GM19193 (cell line): Measurements from ENCODE around the gene EVX2.

ENCODE experiments used
- POLR2A ChIP-seq: IDR thresholded peaks from 4 replicates; pipeline ENCODE4 v1.6.1; 2011; ENCODE audit not compliant: insufficient read depth, insufficient read length; ENCODE audit errors: extremely low read depth

EVX2 gene

DNA sequence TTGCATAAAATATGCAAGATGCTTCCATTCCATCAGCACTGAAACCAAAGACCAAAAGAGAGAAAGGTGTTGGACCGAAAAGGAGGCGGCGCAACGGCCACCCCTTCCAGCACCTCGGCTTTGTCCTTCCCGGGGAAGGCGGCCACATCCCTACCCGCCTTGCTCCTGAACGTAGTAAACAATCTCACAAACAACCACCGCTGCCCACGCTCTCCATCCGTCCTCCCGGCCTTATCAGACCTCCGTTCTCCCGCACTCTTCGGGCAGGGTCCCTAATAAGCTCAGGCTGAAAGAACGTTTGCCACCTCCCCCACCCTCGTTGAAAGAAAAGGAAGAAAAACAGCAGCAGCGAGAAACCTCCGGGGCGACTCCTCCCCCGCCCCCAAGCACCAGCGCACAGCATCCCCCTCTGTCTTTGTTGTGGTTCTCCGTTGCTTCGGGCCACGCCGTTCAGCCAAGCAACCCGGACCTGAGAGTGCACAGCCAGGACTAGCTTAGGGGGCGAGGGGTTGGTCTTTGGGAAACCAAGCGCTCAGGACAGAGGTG, 4.4 kb downstream of the EVX2 start:
- no peak for TF ChIP-seq POLR2A

- TF ChIP-seq POLR2A, result no peak
Measured at GRCh38 chr2:176078541-176079284, 5.0 kb downstream of the EVX2 start.

GRCh38 chr2:176076796-176077195, 7.0 kb downstream of the EVX2 start:
- no peak for TF ChIP-seq POLR2A

DNA sequence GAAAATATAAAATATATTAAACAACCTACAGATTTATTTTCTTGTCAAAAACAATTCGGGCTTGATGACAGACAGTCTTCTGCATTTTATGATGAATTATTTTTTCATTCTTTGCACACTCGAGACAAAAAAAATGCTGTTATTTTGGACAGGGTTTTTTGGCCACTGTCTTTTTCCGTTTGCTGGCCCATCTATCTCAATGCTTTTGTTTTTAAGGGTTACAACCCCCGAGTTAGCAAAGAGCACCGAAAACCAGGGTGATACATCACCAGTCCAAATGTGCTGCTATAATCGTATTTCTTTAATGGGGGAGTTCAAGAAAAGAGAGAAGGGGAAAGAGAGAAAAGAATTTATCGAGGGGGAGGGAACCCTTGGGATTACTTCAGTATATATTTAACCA, 7.7 kb downstream of the EVX2 start:
- TF ChIP-seq POLR2A, result no peak

DNA sequence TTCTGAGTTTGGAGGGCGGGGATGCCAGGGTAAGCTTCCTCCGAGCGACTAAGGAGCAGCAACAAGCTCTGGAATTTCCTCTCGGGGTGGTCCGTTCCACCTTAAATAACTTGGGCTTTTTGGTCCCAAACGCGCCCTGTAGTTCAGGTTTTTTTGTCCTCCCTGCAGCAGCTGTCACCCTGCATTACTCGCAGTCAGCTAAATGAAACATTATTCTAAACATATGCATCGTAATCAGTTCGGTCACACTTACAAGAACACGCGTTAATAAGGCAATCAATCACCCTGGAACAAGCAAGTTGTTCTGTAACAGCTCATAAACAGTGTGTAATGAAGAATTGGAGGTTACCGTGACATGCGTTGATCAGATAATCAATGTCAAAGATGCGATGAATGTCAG, 8.3 kb downstream of the EVX2 start:
- TF ChIP-seq POLR2A, result no peak

- TF ChIP-seq POLR2A, result no peak
Measured at GRCh38 chr2:176074919-176075425, 8.8 kb downstream of the EVX2 start.

DNA sequence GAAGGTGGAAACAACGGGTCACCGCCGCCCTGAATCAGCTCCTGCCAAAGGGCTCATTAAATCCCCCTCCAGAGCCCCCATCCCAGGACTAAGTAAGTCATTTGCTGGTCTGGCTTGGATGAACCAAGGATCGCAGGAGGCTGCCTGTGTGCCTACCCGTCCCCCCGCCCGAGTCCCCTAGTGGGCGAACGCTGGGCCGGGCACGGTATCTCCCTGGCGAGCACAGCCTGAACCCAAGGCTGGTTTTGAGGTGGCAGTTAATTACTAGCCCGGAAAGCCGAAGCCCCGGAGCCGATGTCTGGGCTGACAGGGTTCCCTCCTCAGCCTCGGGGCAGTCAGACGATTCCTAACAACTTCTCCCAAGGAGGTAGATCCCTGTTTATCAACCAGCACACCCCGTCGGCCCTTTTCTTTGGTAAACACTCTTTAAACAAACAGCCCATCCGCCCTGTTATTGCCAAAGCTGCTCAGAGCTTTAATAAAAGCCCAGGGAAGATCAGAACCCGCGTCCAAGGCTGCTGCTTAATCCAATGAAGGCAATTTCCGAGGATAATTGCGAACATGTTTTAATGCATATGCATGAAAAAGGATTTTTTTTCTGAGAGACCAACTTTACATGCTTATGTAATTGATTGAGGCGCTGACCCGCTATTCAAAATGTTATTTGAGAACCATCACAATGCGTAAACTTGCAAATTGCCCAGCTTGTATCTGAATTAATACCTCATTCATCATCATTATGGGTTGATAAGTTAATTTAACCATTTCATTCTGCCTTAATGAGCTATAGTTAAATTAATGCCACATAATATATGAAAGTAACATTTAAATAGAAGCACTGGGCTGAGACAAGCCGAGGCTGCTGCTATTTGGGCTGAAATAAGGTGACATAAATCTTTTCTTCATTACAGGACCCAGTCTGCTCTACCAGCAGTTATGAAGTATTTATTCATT, 10.5 kb downstream of the EVX2 start:
- no peak for TF ChIP-seq POLR2A

DNA sequence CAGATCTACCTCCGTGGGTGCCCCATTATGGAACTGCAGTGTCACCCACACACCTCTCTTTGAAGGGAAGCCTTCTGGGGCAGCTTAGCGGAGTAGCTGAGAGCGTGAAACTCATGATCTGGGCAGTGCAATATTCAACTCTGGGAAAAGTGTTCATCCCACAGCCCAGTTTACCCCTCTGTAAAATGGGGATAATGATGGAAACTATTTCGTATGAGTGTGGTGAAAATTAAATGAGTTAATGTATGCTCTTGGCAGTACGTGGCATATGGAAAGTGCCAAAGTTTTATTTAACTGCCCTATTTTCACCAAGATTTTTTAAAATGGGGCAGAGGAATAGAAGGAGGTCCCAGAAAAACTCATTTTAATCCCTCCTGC, 11.5 kb downstream of the EVX2 start:
- no peak for TF ChIP-seq POLR2A

DNA sequence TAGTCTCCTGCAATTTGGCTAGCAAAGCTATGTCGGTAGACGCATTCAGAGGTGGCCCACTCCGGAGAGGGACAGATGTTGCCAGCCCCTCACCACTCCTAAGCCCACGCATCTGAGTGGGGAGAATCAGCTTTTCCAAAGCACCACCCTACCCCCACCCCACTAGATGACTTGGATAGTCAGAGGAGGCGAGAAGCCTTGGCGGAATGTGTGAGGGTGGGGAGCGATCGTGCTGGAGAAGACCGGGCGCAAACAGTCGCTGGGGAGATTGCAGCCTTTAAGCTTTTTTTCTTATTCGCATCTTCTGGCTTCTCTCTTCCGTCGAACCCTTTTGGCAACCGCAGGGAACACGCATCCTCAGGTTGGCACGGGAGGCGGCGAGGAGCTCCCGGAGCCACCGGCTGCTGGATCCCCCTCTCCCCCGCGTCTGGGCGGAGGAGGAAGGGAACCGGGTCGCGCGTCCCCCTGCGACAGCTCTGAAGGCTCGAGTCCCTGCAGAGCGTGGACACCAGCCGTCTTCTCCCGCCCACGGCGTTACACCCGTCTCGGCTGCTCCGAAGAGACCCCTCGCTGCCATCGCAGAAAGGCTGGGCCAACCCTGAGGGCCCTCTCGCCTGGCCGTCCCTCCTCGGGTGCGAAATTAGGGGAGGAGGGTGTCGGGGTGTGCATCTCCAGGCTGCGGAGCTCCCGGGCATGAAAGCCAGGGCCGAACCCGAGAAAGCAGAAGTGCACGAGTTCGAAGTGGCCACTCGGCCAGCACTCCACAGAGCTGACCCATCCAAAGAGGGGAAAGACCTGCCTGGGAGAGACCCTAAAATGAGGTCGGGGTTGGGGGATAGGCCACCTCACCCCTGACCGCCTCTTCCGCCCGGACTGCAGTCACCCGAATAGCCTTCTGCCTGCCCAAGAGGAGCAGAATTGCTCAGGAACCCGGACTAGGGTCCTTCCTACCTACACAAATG, 12.2 kb downstream of the EVX2 start:
- no peak for TF ChIP-seq POLR2A

DNA sequence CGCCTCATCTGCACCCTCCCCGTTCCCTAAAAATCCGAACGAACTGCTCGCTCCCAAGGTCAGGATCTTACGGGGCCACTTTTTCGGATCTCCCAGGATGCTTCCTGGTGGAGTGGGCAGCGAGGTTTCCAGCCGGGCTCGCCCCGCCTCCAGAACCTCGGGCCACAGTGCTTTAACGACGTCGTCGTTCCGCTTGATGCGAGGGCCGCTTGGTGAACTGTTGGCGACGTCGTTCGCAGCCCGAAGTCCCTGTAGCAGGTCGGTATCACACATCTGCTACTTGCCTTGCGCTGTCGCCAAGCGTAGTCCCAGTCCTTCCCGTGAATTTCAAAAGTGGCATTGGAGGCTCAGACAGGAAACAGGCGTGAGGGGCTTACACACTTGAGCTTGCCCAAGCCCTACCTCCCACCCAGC, 15.3 kb downstream of the EVX2 start:
- no peak for TF ChIP-seq POLR2A

- no peak for TF ChIP-seq POLR2A
Measured at GRCh38 chr2:176067589-176068418, 16.0 kb downstream of the EVX2 start.

DNA sequence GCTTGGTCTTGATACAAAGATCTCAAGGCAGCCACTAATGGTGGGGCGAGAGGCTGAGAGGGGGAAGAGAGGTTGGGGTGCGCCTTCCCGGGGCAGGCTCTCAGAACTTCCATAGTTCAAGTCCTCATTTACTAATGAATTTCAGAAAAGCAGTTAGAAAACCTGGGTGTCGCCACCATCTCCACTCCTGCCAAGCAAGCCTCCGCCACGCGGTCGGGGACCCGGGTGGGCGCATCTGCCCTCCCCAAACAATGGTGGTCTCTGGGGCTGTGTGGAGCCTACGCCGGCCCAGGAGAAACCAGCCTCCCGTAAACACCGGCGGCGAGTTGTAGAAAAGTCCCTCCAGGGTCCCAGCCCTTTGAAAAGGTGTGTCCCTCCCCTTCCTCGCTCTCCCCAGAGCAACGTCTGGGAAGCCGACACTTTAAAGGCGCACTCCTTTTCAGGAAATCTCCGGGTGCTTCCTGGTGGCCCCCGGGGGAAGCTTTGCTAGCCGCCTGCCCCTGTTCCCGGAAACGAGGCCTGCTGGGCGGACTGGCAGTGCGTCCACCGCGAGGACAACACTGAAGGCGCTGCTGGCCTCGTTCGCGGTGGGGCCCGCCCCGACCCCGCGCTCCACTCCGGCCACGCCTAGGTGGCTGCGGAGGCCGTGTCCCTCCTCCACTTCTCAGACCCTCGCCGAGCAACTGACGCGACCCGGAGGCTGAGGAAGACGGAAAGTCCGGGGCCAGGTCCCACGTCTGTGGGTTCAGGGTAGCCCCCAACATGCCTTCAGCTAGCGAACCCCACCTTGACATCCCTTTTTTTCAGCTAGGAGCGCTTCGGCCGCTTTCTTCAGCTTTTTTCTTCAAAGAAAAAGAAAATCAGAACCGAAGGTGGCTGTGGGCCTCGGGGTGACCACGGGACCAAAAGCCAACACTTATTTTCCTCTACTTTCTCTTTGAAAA, 16.8 kb downstream of the EVX2 start:
- no peak for TF ChIP-seq POLR2A
